Tibial nerve (tissue), 4 donors: ENCODE results near the gene BMF. TPM values are rescaled to one million over a fixed set of nuclear protein-coding genes. Genes with fewer than 3 reads are reported as not detected.
A peak's percentile ranks its signal among the peaks of the same experiment; 100 is the strongest.
"Not testable (repeated sequence)": the region's sequence is repeated elsewhere in the genome, so short reads cannot be mapped to it uniquely, and the experiment has no call there.

Source experiments
- DNase-seq, 2 donors: peaks; one replicate each; pipeline ENCODE4 v3.0.0-alpha.2; 2019; ENCODE audit warnings: low spot score in 2 of 2
- H3K27ac ChIP-seq, 4 donors: fragments of 200-600 bp; sonication (generic) in 3 of 4; one replicate each; pipeline ENCODE4 v1.5.1; 2017 to 2019; ENCODE audit warnings: mild to moderate bottlenecking in 1 of 4
- H3K27me3 ChIP-seq, 2 donors: fragments of 200-600 bp; sonication (generic) in 1 of 2; one replicate each; pipeline versions ENCODE4 v1.5.1 to v1.6.0; 2017 to 2019
- H3K36me3 ChIP-seq, 3 donors: fragments of 200-600 bp; sonication (generic); one replicate each; pipeline ENCODE4 v1.5.1; 2018 to 2019
- H3K4me1 ChIP-seq, 4 donors: fragments of 200-600 bp; sonication (generic) in 3 of 4; one replicate each; pipeline ENCODE4 v1.5.1; 2017 to 2019
- H3K4me3 ChIP-seq, 4 donors: fragments of 200-600 bp; sonication (generic) in 3 of 4; one replicate each; pipeline ENCODE4 v1.5.1; 2017 to 2019; ENCODE audit warnings: mild to moderate bottlenecking in 1 of 4, moderate library complexity in 1 of 4
- H3K9me3 ChIP-seq, 4 donors: fragments of 200-600 bp; sonication (generic) in 3 of 4; one replicate each; pipeline ENCODE4 v1.5.1; 2017 to 2019
- CTCF ChIP-seq, 5 experiments: fragments of 200-600 bp in 3 of 5; fragments of 450-650 bp in 2 of 5; sonication (generic) in 3 of 5; IDR thresholded peaks; one replicate each; pipeline ENCODE4 v1.5.1; 2016 to 2019; ENCODE audit warnings: antibody characterized with exemption in 5 of 5, mild to moderate bottlenecking in 3 of 5, moderate library complexity in 2 of 5
- EP300 ChIP-seq, 2 donors: sonication (generic); formaldehyde crosslinking; IDR thresholded peaks; one replicate each; pipeline ENCODE4 v1.6.1; 2017; ENCODE audit warnings: antibody characterized with exemption in 2 of 2, mild to moderate bottlenecking in 1 of 2
- POLR2A ChIP-seq, 2 donors: fragments of 450-650 bp; IDR thresholded peaks; one replicate each; pipeline ENCODE4 v1.6.1; 2017; ENCODE audit warnings: antibody characterized with exemption in 2 of 2, mild to moderate bottlenecking in 2 of 2, moderate library complexity in 2 of 2
- WGBS, 2 donors: methylation state at CpG; one replicate each; pipeline ENCODE4 v1.1.5; 2018; 5-methylcytosine and 5-hydroxymethylcytosine counted together
- total RNA-seq, 4 donors: library from RNA; depleted of rRNA; stranded (reverse); fragments of >200 nt; gene quantifications; one replicate each; pipeline ENCODE4 v1.1.0, GENCODE V29; 2016

Gene BMF
- total RNA-seq: 1 to 10 TPM; 2.7 to 6.3 (median 4.2) TPM

GRCh38 chr15:40108855-40109735, at the start of gene BMF:
BMF (minus strand) TSS chr15:40108879; CDS start chr15:40106086, 2,793 bp downstream.
- WGBS, 2 donors: 5 to 6% methylated on average over 26 to 47 of the region's 48 CpGs
- Histone ChIP-seq H3K4me1 (peaks cover 0 to 50% (median 28%) of the 10 kb centered on the region in 4 donors), H3K27me3 (no peaks in the 10 kb centered on the region), H3K27ac (peak within 1 kb of the TSS; percentile 62 to 96 (median 94)), H3K36me3 (no peaks in the 10 kb centered on the region), H3K9me3 (no peaks in the 10 kb centered on the region), H3K4me3 (peak within 1 kb of the TSS; percentile 61 to 91 (median 72))
- DNase-seq: peak; percentile 100
- peak; percentile 91 to 92 for TF ChIP-seq EP300 (IDR thresholded peaks at IDR 0.05)
- peak; percentile 16 to 43 (median 28) for TF ChIP-seq CTCF (IDR thresholded peaks at IDR 0.05)
- TF ChIP-seq POLR2A (IDR thresholded peaks at IDR 0.05): no peak

GRCh38 chr15:40157778-40158447, 49.2 kb upstream of the BMF start:
- DNase-seq: no peak
- H3K9me3 ChIP-seq: no peaks in the 10 kb centered on the region
- no peak overlapping the region for H3K4me3 ChIP-seq
- WGBS, 2 donors: 80 to 83% methylated on average over 7 of the region's 7 CpGs
- H3K36me3 ChIP-seq: no peaks in the 10 kb centered on the region
- H3K27ac ChIP-seq: no peak overlapping the region
- H3K4me1 ChIP-seq: peaks cover 0 to 8% (median 4%) of the 10 kb centered on the region in 4 donors
- no peak for TF ChIP-seq POLR2A (IDR thresholded peaks at IDR 0.05)
- TF ChIP-seq CTCF (IDR thresholded peaks at IDR 0.05): no peak
- no peak for TF ChIP-seq EP300 (IDR thresholded peaks at IDR 0.05)
- no peaks in the 10 kb centered on the region for H3K27me3 ChIP-seq

- no peaks in the 10 kb centered on the region for H3K27me3 ChIP-seq
- H3K4me3 ChIP-seq: no peak overlapping the region
- WGBS, 2 donors: 47% methylated on average over 5 of the region's 5 CpGs
- TF ChIP-seq EP300 (IDR thresholded peaks at IDR 0.05): no peak
- no peak for TF ChIP-seq CTCF (IDR thresholded peaks at IDR 0.05)
- TF ChIP-seq POLR2A (IDR thresholded peaks at IDR 0.05): no peak
- H3K9me3 ChIP-seq: no peaks in the 10 kb centered on the region
- no peaks in the 10 kb centered on the region for H3K4me1 ChIP-seq
- no peak overlapping the region for H3K27ac ChIP-seq
- no peak for DNase-seq
- no peaks in the 10 kb centered on the region for H3K36me3 ChIP-seq
These were observed 46.7 kb upstream of the BMF start for GRCh38 chr15:40155270-40155910.

GRCh38 chr15:40154821-40155220, 46.1 kb upstream of the BMF start:
- not testable (repeated sequence) for H3K27me3 ChIP-seq, H3K4me3 ChIP-seq, H3K27ac ChIP-seq, H3K36me3 ChIP-seq, H3K4me1 ChIP-seq, DNase-seq, H3K9me3 ChIP-seq
- 83% methylated on average over 1 of the region's 1 CpG; no CpG with 5 or more reads in 1 of the 2 donors for WGBS, 2 donors

- no peak overlapping the region for H3K4me3 ChIP-seq
- no peak for DNase-seq
- TF ChIP-seq EP300 (IDR thresholded peaks at IDR 0.05) (no peak), CTCF (IDR thresholded peaks at IDR 0.05) (no peak), POLR2A (IDR thresholded peaks at IDR 0.05) (no peak)
These were observed 43.3 kb upstream of the BMF start for GRCh38 chr15:40151991-40152390.

More at GRCh38 chr15:40151991-40152390, 43.3 kb upstream of the BMF start:
- H3K27ac ChIP-seq: no peak overlapping the region
- no peaks in the 10 kb centered on the region for H3K36me3 ChIP-seq
- WGBS, 2 donors: 87 to 93% methylated on average over 4 of the region's 4 CpGs
- H3K27me3 ChIP-seq: no peaks in the 10 kb centered on the region
- H3K4me1 ChIP-seq: no peaks in the 10 kb centered on the region
- no peaks in the 10 kb centered on the region for H3K9me3 ChIP-seq
